Osteoblast (primary cell): Measurements from ENCODE around the gene PDGFA. TPM values are rescaled to one million over a fixed set of nuclear protein-coding genes. Genes with fewer than 3 reads are reported as not detected.

Experiments
- DNase-seq: peaks from one replicate; pipeline ENCODE4 v3.0.0; 2011; ENCODE audit warnings: low spot score, mixed read lengths; ENCODE audit not compliant: insufficient read length; ENCODE audit errors: missing footprints
- H2AFZ ChIP-seq: 2 replicates; pipeline ENCODE4 v1.6.0; 2011; ENCODE audit warnings: mild to moderate bottlenecking, low read length
- H3K27ac ChIP-seq: 2 replicates; pipeline ENCODE4 v1.5.1; 2011; ENCODE audit warnings: mild to moderate bottlenecking, low read depth, low read length, moderate library complexity
- H3K27me3 ChIP-seq: 2 replicates; pipeline ENCODE4 v1.6.0; 2012; ENCODE audit warnings: mild to moderate bottlenecking, control low read depth, inconsistent platforms, low read length, moderate library complexity; ENCODE audit not compliant: insufficient read depth
- H3K36me3 ChIP-seq: 2 replicates; pipeline ENCODE4 v1.5.1; 2011; ENCODE audit warnings: mild to moderate bottlenecking, low read length, control low read depth, moderate library complexity; ENCODE audit not compliant: insufficient read depth
- H3K4me1 ChIP-seq: 2 replicates; pipeline ENCODE4 v1.5.1; 2011; ENCODE audit warnings: mild to moderate bottlenecking, low read length, control low read depth, moderate library complexity; ENCODE audit not compliant: insufficient read depth
- H3K4me2 ChIP-seq: 2 replicates; pipeline ENCODE4 v1.6.0; 2011; ENCODE audit warnings: mild to moderate bottlenecking, low read length; ENCODE audit not compliant: insufficient read depth
- H3K4me3 ChIP-seq: fragments of 200-600 bp; sonication (generic); 3 replicates; pipeline ENCODE4 v1.5.1; 2012; ENCODE audit warnings: mild to moderate bottlenecking, low read length, inconsistent platforms; ENCODE audit not compliant: insufficient read depth
- H3K79me2 ChIP-seq: 2 replicates; pipeline ENCODE4 v1.6.0; 2012; ENCODE audit warnings: mild to moderate bottlenecking, low read length, control low read depth, inconsistent platforms; ENCODE audit not compliant: insufficient read depth
- H3K9me3 ChIP-seq: 2 replicates; pipeline ENCODE4 v1.5.1; 2011; ENCODE audit warnings: low read depth, low read length, control low read depth
- H4K20me1 ChIP-seq: 2 replicates; pipeline ENCODE4 v1.6.0; 2012; ENCODE audit warnings: mild to moderate bottlenecking, low read length, control low read depth; ENCODE audit not compliant: insufficient read depth
- total RNA-seq: library from RNA; depleted of rRNA; stranded (reverse); fragments of >200 nt; gene quantifications from 2 replicates; pipeline ENCODE4 v1.2.3, GENCODE V29; 2012
- TF ChIP-seq, protein P1 (sequence below): IDR thresholded peaks from 2 replicates; pipeline ENCODE4 v1.5.1; 2011; ENCODE audit warnings: mild to moderate bottlenecking, low read depth, low read length, moderate library complexity; ENCODE audit errors: extremely low read depth

The PDGFA gene
- total RNA-seq, 1 donor = 32.6 TPM

DNA sequence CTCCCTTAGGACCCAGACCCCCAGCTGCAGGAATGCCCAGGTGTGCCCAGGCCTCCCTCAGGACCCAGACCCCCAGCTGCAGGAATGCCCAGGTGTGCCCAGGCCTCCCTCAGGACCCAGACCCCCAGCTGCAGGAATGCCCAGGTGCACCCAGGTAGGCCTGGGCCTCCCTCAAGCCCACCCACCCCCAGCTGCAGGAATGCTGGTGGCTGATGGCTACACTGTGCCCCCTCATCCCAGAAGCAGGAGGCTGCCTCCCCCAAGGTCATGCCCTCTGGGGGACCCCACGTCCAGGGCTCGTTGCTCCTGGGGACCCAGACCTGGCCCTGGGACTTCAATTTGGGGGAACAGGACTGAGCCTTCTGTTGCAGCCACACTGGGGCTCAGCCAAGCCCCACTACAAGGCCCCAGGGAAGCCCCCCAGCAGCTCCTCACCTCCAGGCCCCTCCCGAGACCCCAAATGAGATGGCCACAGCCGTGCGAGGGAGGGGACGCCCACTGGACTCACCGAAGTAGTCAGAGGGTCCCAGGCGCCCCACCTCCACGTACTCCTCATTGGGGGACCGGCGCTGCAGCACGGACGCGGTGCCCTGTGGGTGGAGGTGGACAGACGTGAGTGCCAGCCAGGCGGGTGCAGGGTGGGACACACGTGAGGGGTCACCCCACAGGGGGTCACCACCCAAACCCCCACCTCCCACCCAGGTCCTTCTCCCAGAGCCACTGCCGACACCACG, 31.4 kb upstream of the PDGFA start:
- no peaks in the 10 kb centered on the region for H3K27me3 ChIP-seq

DNA sequence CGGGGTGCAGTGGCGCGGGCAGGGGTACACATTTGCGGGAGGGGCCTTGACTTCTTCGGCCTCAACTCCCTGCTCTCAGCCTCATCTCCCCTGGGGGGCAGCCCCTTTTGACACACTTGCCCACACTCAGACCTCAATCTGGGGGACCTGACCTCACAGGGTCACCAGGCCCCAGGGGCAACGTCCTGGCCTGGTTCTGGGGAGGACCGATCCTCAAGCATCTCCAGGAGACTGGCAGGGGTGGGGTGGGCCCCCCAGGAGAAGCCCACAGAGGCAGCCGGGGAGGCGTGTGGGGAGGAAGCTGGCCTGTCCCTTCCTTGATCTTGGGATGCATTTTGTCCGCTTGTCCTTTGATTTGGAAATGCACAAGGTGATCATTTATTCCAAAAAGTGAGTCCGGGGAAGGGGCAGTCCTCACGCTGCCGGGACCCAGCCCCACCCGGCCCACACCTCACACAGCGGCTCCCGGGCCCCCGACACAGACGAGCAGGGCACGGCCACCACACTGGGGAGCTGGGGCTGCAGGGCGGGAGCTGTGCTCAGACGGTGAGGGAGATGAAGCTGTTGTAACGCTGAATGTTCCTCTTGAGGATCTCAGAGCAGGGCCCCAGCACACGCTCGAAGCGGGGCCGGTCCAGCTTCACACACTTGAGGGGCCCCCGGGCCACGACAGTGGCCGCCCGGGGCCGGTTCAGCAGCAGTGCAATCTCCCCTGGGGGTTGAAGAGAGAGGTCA, 30.4 kb upstream of the PDGFA start:
- no peak for DNase-seq
- TF ChIP-seq, protein P1, sequence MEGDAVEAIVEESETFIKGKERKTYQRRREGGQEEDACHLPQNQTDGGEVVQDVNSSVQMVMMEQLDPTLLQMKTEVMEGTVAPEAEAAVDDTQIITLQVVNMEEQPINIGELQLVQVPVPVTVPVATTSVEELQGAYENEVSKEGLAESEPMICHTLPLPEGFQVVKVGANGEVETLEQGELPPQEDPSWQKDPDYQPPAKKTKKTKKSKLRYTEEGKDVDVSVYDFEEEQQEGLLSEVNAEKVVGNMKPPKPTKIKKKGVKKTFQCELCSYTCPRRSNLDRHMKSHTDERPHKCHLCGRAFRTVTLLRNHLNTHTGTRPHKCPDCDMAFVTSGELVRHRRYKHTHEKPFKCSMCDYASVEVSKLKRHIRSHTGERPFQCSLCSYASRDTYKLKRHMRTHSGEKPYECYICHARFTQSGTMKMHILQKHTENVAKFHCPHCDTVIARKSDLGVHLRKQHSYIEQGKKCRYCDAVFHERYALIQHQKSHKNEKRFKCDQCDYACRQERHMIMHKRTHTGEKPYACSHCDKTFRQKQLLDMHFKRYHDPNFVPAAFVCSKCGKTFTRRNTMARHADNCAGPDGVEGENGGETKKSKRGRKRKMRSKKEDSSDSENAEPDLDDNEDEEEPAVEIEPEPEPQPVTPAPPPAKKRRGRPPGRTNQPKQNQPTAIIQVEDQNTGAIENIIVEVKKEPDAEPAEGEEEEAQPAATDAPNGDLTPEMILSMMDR = no peak
- no peak overlapping the region for H3K27ac ChIP-seq
- H4K20me1 ChIP-seq = no peaks in the 10 kb centered on the region
- no peak overlapping the region for H3K4me2 ChIP-seq
- no peaks in the 10 kb centered on the region for H3K36me3 ChIP-seq
- no peaks in the 10 kb centered on the region for H3K27me3 ChIP-seq
- no peaks in the 10 kb centered on the region for H3K9me3 ChIP-seq
- no peak overlapping the region for H2AFZ ChIP-seq
- H3K4me1 ChIP-seq = peaks cover 3% of the 10 kb centered on the region
- no peaks in the 10 kb centered on the region for H3K79me2 ChIP-seq
- no peak overlapping the region for H3K4me3 ChIP-seq

More for the DNA sequence above, 31.4 kb upstream of the PDGFA start:
- TF ChIP-seq, protein P1 = no peak
- no peak overlapping the region for H3K4me3 ChIP-seq
- H3K9me3 ChIP-seq = no peaks in the 10 kb centered on the region
- H3K4me2 ChIP-seq = no peak overlapping the region
- H3K27ac ChIP-seq = no peak overlapping the region
- no peaks in the 10 kb centered on the region for H4K20me1 ChIP-seq
- no peak for DNase-seq
- no peaks in the 10 kb centered on the region for H3K36me3 ChIP-seq
- peaks cover 3% of the 10 kb centered on the region for H3K4me1 ChIP-seq
- H3K79me2 ChIP-seq = no peaks in the 10 kb centered on the region
- no peak overlapping the region for H2AFZ ChIP-seq

DNA sequence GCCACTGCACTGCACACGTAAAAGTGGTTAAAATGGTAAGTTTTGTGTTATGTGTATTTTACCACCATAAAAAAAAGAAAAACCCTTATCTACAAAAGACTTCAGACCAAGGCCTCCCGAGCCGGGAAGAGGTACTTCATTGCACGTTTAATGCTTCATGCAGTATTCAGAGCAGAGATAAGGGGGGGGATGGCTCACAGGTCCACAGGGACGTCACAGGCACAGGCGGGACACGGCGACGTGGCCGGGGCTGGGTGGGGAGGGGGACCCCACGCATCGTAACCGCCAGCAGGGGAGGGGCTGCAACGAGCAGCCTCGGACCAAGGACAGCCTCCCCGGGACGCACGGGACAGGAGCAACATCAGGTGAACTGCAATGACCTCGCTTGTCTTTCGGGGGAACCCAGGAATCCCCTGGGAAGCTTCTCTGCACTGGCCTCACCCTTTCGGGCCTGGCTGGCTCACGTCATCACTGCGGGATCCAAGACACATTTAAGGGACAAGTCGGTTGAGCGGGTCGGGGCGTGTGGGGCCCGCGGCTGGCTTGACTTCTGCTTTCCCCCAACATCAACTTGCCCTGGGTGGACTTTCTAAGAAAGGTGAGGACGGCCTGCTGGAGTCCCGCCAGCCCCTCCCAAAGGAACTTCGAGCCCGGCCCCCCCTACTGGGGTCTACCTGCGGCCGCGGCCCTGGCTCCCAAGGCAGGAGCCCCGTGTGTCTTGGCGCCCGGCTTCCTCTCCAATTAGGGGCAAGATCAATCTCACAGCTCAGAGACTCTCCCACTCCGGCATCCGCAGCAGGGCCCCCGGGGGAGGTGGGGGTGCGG, 29.6 kb upstream of the PDGFA start:
- Histone ChIP-seq H3K4me2 (no peak overlapping the region), H3K79me2 (no peaks in the 10 kb centered on the region), H4K20me1 (no peaks in the 10 kb centered on the region)

More for the DNA sequence above, 29.6 kb upstream of the PDGFA start:
- no peaks in the 10 kb centered on the region for H3K27me3 ChIP-seq
- no peak overlapping the region for H2AFZ ChIP-seq
- no peaks in the 10 kb centered on the region for H3K36me3 ChIP-seq
- no peak for DNase-seq
- peaks cover 3% of the 10 kb centered on the region for H3K4me1 ChIP-seq
- H3K27ac ChIP-seq = no peak overlapping the region
- TF ChIP-seq, protein P1 = no peak
- no peak overlapping the region for H3K4me3 ChIP-seq
- no peaks in the 10 kb centered on the region for H3K9me3 ChIP-seq
